GM13977 (cell line): ENCODE measurements around the gene ZNF518B.
A peak's percentile ranks its signal among the peaks of the same experiment; 100 is the strongest.

Experiments
- DNase-seq: peaks from one replicate; pipeline ENCODE4 v3.0.0; 2012; ENCODE audit warnings: low spot score
- CTCF ChIP-seq: IDR thresholded peaks from 2 replicates; pipeline ENCODE4 v1.5.1; 2012; ENCODE audit warnings: mild to moderate bottlenecking, control low read depth; ENCODE audit not compliant: insufficient read depth; ENCODE audit errors: extremely low read depth, missing control alignments
- in situ Hi-C: fragments of 300-500 bp; cut with MboI; formaldehyde crosslinking; loops from one replicate; pipeline ENCODE4 v1.12.0; 2022; ENCODE audit warnings: low sequenced_read_pairs, low pct_unique_long_range_greater_than_20kb, mixed read lengths, inconsistent platforms; ENCODE audit not compliant: unreplicated experiment

Gene ZNF518B

GRCh38 chr4:10459305-10459704, 2.1 kb upstream of the ZNF518B start:
- DNase-seq = no peak
- in situ Hi-C loops = no loop called here
- TF ChIP-seq CTCF = no peak

GRCh38 chr4:10458177-10458576, 951 bp upstream of the ZNF518B start:
- TF ChIP-seq CTCF = no peak
- in situ Hi-C loops = no loop called here
- no peak for DNase-seq

GRCh38 chr4:10456595-10457254, 501 bp downstream of the ZNF518B start:
- no peak for TF ChIP-seq CTCF
- peak; percentile 80 for DNase-seq
- in situ Hi-C loops = no loop called here

GRCh38 chr4:10456260-10456594, 999 bp downstream of the ZNF518B start:
- no peak for TF ChIP-seq CTCF
- in situ Hi-C loops = no loop called here
- DNase-seq = no peak

- DNase-seq = no peak
- TF ChIP-seq CTCF = no peak
- in situ Hi-C loops = no loop called here
Measured at GRCh38 chr4:10455133-10455532, 2.1 kb downstream of the ZNF518B start.

- in situ Hi-C loops = no loop called here
- no peak for TF ChIP-seq CTCF
- no peak for DNase-seq
Measured at GRCh38 chr4:10454726-10455125, 2.5 kb downstream of the ZNF518B start.

- no peak for DNase-seq
- TF ChIP-seq CTCF = no peak
- in situ Hi-C loops = no loop called here
Measured at GRCh38 chr4:10454121-10454520, 3.1 kb downstream of the ZNF518B start.
